RWPE1 (cell line): Measurements from ENCODE around the gene BDP1.
A peak's percentile ranks its signal among the peaks of the same experiment; 100 is the strongest.

Source experiments
- CTCF ChIA-PET: fragments of 350-600 bp; sonication (Branson Sonifier 250); formaldehyde crosslinking; extraction: SDS; loops from one replicate; lab custom pipeline; 2021; lab: Yijun Ruan, JAX
- POLR2A ChIA-PET: fragments of 400-600 bp; formaldehyde crosslinking; extraction: SDS; loops from one replicate; lab custom pipeline; 2020; ENCODE audit warnings: antibody characterized with exemption; ENCODE audit not compliant: low non-redundant PET; lab: Yijun Ruan, JAX
- DNase-seq: peaks from one replicate; pipeline ENCODE4 v3.0.0; 2012; ENCODE audit warnings: low spot score
- H3K27ac ChIP-seq: fragments of 450-650 bp; 2 replicates; pipeline ENCODE4 v1.5.1; 2017
- TF ChIP-seq, protein P1 (sequence below): fragments of 450-650 bp; conservative IDR thresholded peaks from 2 replicates; pipeline ENCODE4 v1.5.1; 2017; ENCODE audit warnings: low read depth, mild to moderate bottlenecking

Gene BDP1

DNA sequence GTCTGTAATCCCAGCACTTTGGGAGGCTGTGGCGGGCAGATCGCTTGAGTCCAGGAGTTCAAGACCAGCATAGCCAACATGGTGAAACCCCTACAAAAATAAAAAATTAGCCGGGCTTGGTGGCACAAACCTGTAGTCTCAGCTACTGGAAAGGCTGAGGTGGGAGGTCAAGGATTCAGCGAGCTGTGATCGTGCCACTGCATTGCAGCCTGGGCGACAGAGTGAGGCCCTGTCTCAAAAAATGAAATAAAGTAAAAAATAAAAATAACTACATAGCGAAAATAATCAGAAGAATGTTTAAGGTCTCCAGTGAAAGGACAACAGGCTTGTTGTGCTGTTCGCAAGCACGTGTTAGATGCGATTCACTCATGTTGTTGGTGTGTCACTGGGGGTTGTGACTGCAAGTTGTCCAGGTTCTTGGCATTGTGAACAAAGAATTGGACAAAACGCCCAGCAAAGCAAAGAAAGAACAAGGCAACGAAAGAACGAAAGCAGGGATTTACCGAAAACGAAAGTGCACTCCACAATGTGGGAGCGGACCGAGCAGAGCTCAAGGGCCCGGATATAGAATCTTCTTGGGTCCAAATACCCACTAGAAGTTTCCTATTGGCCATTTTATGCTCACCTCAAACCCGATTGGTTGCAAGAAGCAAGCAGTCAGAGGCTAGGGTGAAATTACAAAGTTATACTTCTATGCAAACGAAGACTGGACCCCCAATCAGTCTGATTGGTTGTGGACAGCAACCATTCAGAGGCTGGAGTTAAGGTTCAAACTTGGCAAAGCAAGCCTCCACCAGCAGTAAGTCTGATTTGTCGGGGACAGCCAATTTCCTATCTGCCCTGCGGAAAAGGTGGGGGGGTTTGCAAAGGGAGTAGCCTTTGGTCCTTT is 130.8 kb downstream of the BDP1 start:
- DNase-seq = no peak
- POLR2A ChIA-PET = interaction anchor here (0.8 to 2.0 kb wide), 2 partner anchors 15 to 111 kb away, joined by 3 to 9 read pairs; no protein-coding TSS in a partner anchor
- TF ChIP-seq, protein P1, sequence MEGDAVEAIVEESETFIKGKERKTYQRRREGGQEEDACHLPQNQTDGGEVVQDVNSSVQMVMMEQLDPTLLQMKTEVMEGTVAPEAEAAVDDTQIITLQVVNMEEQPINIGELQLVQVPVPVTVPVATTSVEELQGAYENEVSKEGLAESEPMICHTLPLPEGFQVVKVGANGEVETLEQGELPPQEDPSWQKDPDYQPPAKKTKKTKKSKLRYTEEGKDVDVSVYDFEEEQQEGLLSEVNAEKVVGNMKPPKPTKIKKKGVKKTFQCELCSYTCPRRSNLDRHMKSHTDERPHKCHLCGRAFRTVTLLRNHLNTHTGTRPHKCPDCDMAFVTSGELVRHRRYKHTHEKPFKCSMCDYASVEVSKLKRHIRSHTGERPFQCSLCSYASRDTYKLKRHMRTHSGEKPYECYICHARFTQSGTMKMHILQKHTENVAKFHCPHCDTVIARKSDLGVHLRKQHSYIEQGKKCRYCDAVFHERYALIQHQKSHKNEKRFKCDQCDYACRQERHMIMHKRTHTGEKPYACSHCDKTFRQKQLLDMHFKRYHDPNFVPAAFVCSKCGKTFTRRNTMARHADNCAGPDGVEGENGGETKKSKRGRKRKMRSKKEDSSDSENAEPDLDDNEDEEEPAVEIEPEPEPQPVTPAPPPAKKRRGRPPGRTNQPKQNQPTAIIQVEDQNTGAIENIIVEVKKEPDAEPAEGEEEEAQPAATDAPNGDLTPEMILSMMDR = no peak
- peak overlapping the region; percentile 85 for H3K27ac ChIP-seq
- CTCF ChIA-PET = interaction anchor here (4.1 kb wide), 1 partner anchor 15 kb away, joined by 18 read pairs; no protein-coding TSS in a partner anchor

DNA sequence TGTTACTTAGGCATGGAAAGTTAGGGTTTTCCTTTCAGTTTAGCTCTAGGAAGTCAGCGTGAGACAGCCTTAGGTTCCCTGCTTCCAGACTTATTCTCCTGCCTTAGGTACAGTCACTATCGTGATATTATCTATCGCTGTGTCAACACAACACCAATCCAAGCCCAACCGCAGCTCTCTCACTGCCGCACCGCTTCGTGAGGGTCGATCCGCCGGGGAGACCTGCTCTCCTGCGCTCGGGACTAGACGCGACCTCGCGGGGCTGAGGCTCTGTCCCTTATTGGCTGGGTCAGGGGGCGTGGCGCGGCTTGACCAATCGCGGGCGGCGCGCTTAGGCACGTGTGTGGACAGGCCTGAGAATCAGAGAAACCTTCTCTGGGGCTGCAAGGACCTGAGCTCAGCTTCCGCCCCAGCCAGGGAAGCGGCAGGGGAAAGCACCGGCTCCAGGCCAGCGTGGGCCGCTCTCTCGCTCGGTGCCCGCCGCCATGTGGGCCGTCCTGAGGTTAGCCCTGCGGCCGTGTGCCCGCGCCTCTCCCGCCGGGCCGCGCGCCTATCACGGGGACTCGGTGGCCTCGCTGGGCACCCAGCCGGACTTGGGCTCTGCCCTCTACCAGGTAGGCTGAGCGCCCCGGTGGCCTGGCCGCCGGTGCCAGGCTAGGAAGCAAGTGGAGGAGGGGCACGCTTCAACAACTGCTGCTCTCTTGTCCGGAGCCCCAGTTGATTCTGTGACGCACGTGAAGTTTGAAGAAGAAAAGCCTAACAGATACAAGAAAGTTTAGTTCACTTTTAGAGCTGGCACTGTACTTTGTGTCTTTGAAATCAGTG is 131.7 kb downstream of the BDP1 start, which contains the start of gene MCCC2:
Gene MCCC2, plus strand, starts transcription at position 400 of the 825 bp plus-strand sequence. Its CDS starts 86 bp downstream, at position 486.
- ChIA-PET CTCF (interaction anchor here (0.6 to 4.1 kb wide), 3 partner anchors 14 to 120 kb away, joined by 3 to 18 read pairs (median 4); no protein-coding TSS in a partner anchor), POLR2A (interaction anchor here (0.8 to 2.0 kb wide), 2 partner anchors 14 to 112 kb away, joined by 3 to 9 read pairs; no protein-coding TSS in a partner anchor)
- H3K27ac ChIP-seq = peak within 1 kb of the TSS; percentile 85
- TF ChIP-seq, protein P1 = no peak
- peak; percentile 97 for DNase-seq

DNA sequence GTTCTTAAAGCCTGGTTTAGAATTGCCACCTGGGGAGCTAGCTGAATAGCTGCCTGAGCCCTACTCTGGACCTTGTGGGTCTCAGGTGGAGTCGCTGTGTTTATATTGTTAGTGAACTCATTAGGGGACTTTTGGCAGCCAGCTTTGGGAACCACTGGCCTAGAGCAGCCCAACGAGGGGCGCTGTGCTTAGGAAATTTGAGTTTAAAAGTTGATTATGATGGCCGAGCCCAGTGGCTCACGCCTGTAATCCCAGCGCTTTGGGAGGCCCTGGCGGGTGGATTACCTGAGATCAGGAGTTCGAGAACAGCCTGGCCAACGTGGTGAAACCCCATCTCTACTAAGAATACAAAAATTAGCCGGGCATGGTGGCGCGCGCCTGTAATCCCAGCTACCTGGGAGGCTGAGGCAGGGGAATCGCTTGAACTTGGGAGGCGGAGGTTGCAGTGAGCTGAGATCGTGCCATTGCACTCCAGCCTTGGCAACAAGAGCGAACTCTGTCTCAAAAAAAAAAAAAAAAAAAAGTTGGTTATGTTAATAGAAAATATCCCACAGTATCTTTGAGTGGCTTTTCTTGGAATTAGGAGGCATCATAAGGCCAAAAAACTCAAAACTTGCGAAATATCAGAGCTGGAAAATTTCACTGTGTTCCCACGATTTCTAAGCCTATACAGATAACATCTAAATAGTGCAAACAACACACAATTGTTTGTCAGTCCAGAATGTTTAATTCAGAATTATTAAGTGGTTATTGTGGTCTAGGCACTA is 132.5 kb downstream of the BDP1 start:
- no peak for DNase-seq
- H3K27ac ChIP-seq = peak overlapping the region; percentile 85
- CTCF ChIA-PET = interaction anchor here (0.6 to 4.1 kb wide), 3 partner anchors 13 to 119 kb away, joined by 3 to 18 read pairs (median 4); no protein-coding TSS in a partner anchor
- POLR2A ChIA-PET = interaction anchor here (0.7 to 2.0 kb wide), 2 partner anchors 13 to 17 kb away, joined by 3 to 9 read pairs; no protein-coding TSS in a partner anchor
- TF ChIP-seq, protein P1 = no peak

DNA sequence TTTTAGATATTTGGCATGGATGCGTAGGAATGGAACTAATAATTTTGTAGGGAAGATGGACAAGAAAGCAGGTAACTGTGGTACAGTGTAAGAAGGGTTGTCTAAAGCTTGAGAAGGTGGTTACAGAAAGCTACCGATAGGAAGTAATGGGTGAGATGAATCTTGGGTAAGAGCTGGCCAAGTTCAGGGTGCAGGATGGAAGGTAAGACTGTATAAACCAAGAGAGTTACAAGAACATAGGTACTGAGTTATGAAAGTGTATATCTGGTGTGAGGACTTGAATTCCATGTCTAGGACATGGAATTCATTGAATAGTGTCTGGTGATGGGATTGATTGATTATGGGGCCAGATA is 133.1 kb downstream of the BDP1 start:
- CTCF ChIA-PET = interaction anchor here (4.1 kb wide), 1 partner anchor 13 kb away, joined by 18 read pairs; no protein-coding TSS in a partner anchor
- TF ChIP-seq, protein P1 = no peak
- no peak for DNase-seq
- H3K27ac ChIP-seq = no peak overlapping the region
- POLR2A ChIA-PET = interaction anchor here (0.7 to 2.0 kb wide), 2 partner anchors 13 to 18 kb away, joined by 3 to 9 read pairs; no protein-coding TSS in a partner anchor

DNA sequence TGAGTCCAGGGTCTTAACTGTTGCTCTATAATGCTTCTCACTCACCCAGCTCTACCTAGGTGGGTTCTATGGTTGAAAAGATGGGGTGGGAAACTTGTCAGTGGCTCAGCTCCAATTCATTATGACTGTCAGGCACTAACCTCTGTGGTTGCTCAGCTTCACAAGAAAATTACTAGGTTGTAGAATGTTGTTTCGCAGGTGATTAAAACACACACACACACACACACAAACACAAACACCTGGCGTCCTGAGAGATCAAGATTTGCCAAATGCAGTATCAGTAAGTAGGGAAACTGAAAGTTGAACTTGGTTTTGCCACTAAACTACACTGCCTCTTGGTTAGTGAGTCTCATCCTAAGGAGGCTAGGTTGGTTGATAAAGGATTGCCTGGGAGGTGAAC is 134.5 kb downstream of the BDP1 start:
- no peak overlapping the region for H3K27ac ChIP-seq
- TF ChIP-seq, protein P1 = no peak
- DNase-seq = no peak
- ChIA-PET POLR2A (no interaction called here), CTCF (interaction anchor here (4.1 kb wide), 1 partner anchor 11 kb away, joined by 18 read pairs; no protein-coding TSS in a partner anchor)
